Lower leg skin (tissue), 3 donors: ENCODE results near the gene HK1.

Source experiments
- POLR2A ChIP-seq, 2 donors: fragments of 450-650 bp; IDR thresholded peaks; one replicate each; pipeline ENCODE4 v1.6.1; 2016 to 2017; ENCODE audit warnings: antibody characterized with exemption in 2 of 2, mild to moderate bottlenecking in 1 of 2, moderate library complexity in 1 of 2
- TF ChIP-seq, protein P1 (sequence below), 3 donors: fragments of 450-650 bp; IDR thresholded peaks; one replicate each; pipeline ENCODE4 v1.5.1; 2016; ENCODE audit warnings: antibody characterized with exemption in 3 of 3, mild to moderate bottlenecking in 3 of 3, moderate library complexity in 2 of 3

DNA sequence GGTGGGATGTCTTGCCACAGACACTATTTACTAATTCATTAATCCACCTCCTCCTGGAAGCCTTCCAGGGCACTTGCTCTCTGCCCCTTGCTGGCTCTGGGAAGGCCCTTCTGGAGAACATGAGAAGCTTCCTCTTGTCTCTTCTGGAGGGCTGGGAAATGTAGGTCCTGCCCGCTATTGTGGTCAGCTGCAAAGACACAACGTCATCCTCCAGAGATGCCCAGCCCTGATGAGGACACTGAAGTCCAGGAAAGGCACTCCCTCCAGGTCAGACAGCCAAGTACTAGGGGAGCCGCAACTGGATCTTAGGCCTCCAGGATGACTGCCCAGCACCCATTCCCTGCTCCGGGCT, 148.1 kb downstream of the HK1 start:
- TF ChIP-seq, protein P1, sequence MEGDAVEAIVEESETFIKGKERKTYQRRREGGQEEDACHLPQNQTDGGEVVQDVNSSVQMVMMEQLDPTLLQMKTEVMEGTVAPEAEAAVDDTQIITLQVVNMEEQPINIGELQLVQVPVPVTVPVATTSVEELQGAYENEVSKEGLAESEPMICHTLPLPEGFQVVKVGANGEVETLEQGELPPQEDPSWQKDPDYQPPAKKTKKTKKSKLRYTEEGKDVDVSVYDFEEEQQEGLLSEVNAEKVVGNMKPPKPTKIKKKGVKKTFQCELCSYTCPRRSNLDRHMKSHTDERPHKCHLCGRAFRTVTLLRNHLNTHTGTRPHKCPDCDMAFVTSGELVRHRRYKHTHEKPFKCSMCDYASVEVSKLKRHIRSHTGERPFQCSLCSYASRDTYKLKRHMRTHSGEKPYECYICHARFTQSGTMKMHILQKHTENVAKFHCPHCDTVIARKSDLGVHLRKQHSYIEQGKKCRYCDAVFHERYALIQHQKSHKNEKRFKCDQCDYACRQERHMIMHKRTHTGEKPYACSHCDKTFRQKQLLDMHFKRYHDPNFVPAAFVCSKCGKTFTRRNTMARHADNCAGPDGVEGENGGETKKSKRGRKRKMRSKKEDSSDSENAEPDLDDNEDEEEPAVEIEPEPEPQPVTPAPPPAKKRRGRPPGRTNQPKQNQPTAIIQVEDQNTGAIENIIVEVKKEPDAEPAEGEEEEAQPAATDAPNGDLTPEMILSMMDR (IDR thresholded peaks at IDR 0.05): no peak
- TF ChIP-seq POLR2A (IDR thresholded peaks at IDR 0.05): no peak
